HEK293T (cell line): ENCODE data around the gene PPP2R5C.

Experiments used
- CTCF ChIA-PET: fragments of 350-600 bp; formaldehyde crosslinking; extraction: SDS; loops from one replicate; lab custom pipeline; 2021; ENCODE audit warnings: antibody characterized with exemption, inconsistent platforms; lab: Yijun Ruan, JAX
- POLR2A ChIA-PET: fragments of 350-600 bp; formaldehyde crosslinking; extraction: SDS; loops from one replicate; lab custom pipeline; 2020; ENCODE audit warnings: antibody characterized with exemption, inconsistent platforms; lab: Yijun Ruan, JAX
- DNase-seq: peaks from one replicate; pipeline ENCODE4 v3.0.0; 2012; ENCODE audit warnings: mixed read lengths; ENCODE audit errors: extremely low spot score
- ARNT ChIP-seq: fragments of 450-650 bp; IDR thresholded peaks from 2 replicates; pipeline ENCODE4 v1.6.1; 2017; ENCODE audit warnings: mild to moderate bottlenecking
- BHLHE40 ChIP-seq: fragments of 450-650 bp; IDR thresholded peaks from 2 replicates; pipeline ENCODE4 v1.6.1; 2016; ENCODE audit warnings: mild to moderate bottlenecking, moderate library complexity, borderline replicate concordance
- CTBP1 ChIP-seq: fragments of 450-650 bp; IDR thresholded peaks from 2 replicates; pipeline ENCODE4 v1.6.1; 2016; ENCODE audit warnings: borderline replicate concordance
- ELF4 ChIP-seq: fragments of 450-650 bp; IDR thresholded peaks from 2 replicates; pipeline ENCODE4 v1.6.1; 2017; ENCODE audit warnings: antibody characterized with exemption
- FOXA1 ChIP-seq: fragments of 450-650 bp; IDR thresholded peaks from 2 replicates; pipeline ENCODE4 v1.6.1; 2016; ENCODE audit warnings: mild to moderate bottlenecking
- FOXK2 ChIP-seq: fragments of 450-650 bp; IDR thresholded peaks from 2 replicates; pipeline ENCODE4 v1.6.1; 2016; ENCODE audit warnings: mild to moderate bottlenecking
- FOXM1 ChIP-seq: fragments of 450-650 bp; IDR thresholded peaks from 2 replicates; pipeline ENCODE4 v1.6.1; 2017; ENCODE audit warnings: mild to moderate bottlenecking, borderline replicate concordance
- HDGF ChIP-seq: fragments of 450-650 bp; IDR thresholded peaks from 2 replicates; pipeline ENCODE4 v1.6.1; 2017; ENCODE audit warnings: antibody characterized with exemption, borderline replicate concordance
- L3MBTL2 ChIP-seq: fragments of 450-650 bp; conservative IDR thresholded peaks from 2 replicates; pipeline ENCODE4 v1.6.1; 2016; ENCODE audit warnings: mild to moderate bottlenecking
- LEF1 ChIP-seq: fragments of 450-650 bp; IDR thresholded peaks from 2 replicates; pipeline ENCODE4 v1.6.1; 2017; ENCODE audit warnings: mild to moderate bottlenecking, borderline replicate concordance
- NFRKB ChIP-seq: fragments of 450-650 bp; IDR thresholded peaks from 2 replicates; pipeline ENCODE4 v1.6.1; 2016; ENCODE audit warnings: mild to moderate bottlenecking, moderate library complexity
- PKNOX1 ChIP-seq: fragments of 450-650 bp; IDR thresholded peaks from 2 replicates; pipeline ENCODE4 v1.6.1; 2016
- SP1 ChIP-seq: fragments of 450-650 bp; IDR thresholded peaks from 2 replicates; pipeline ENCODE4 v1.6.1; 2017
- SUZ12 ChIP-seq: fragments of 450-650 bp; IDR thresholded peaks from 2 replicates; pipeline ENCODE4 v1.6.1; 2016; ENCODE audit warnings: mild to moderate bottlenecking
- TARDBP ChIP-seq: fragments of 450-650 bp; IDR thresholded peaks from 2 replicates; pipeline ENCODE4 v1.6.1; 2016
- ZNF384 ChIP-seq: fragments of 450-650 bp; IDR thresholded peaks from 2 replicates; pipeline ENCODE4 v1.6.1; 2016

The PPP2R5C gene

GRCh38 chr14:101859538-101859902 is 98.0 kb downstream of the PPP2R5C start:
- ChIA-PET POLR2A (no interaction called here), CTCF (interaction anchor here (0.7 kb wide), 1 partner anchor 74 kb away, joined by 7 read pairs; no protein-coding TSS in a partner anchor)
- no peak for DNase-seq
- TF ChIP-seq TARDBP (no peak), NFRKB (no peak), FOXK2 (no peak), BHLHE40 (no peak), PKNOX1 (no peak), FOXA1 (no peak), SUZ12 (no peak), FOXM1 (no peak), ELF4 (no peak), L3MBTL2 (no peak), CTBP1 (no peak), HDGF (no peak), ZNF384 (no peak), SP1 (no peak), LEF1 (no peak)

- ChIA-PET POLR2A (no interaction called here), CTCF (interaction anchor here (0.7 kb wide), 1 partner anchor 73 kb away, joined by 7 read pairs; no protein-coding TSS in a partner anchor)
- DNase-seq = no peak
- TF ChIP-seq LEF1 = no peak
- TF ChIP-seq SP1 = no peak
- no peak for TF ChIP-seq BHLHE40
- TF ChIP-seq SUZ12 = no peak
- TF ChIP-seq ELF4 = no peak
- TF ChIP-seq FOXK2 = no peak
- no peak for TF ChIP-seq ARNT
- no peak for TF ChIP-seq TARDBP
- no peak for TF ChIP-seq ZNF384
- TF ChIP-seq PKNOX1 = no peak
- TF ChIP-seq HDGF = no peak
- no peak for TF ChIP-seq CTBP1
- no peak for TF ChIP-seq L3MBTL2
- TF ChIP-seq NFRKB = no peak
These were observed 98.4 kb downstream of the PPP2R5C start for GRCh38 chr14:101859958-101860357.

- ChIA-PET CTCF (no interaction called here), POLR2A (no interaction called here)
These were observed 100.0 kb downstream of the PPP2R5C start for GRCh38 chr14:101861464-101861863.

GRCh38 chr14:101862177-101862576 is 100.7 kb downstream of the PPP2R5C start:
- CTCF ChIA-PET = no interaction called here
- TF ChIP-seq CTBP1 = no peak
- no peak for TF ChIP-seq ELF4
- no peak for TF ChIP-seq PKNOX1
- TF ChIP-seq L3MBTL2 = no peak
- no peak for TF ChIP-seq FOXM1
- no peak for TF ChIP-seq TARDBP
- TF ChIP-seq ARNT = no peak
- TF ChIP-seq LEF1 = no peak
- TF ChIP-seq FOXK2 = no peak
- no peak for TF ChIP-seq HDGF
- POLR2A ChIA-PET = no interaction called here
- no peak for DNase-seq

More at GRCh38 chr14:101861464-101861863, 100.0 kb downstream of the PPP2R5C start:
- DNase-seq = no peak
- TF ChIP-seq HDGF (no peak), SUZ12 (no peak), ARNT (no peak), SP1 (no peak)

- ChIA-PET CTCF (no interaction called here), POLR2A (no interaction called here)
- TF ChIP-seq LEF1 = no peak
- TF ChIP-seq HDGF = no peak
- no peak for TF ChIP-seq CTBP1
- TF ChIP-seq FOXM1 = no peak
- no peak for TF ChIP-seq ZNF384
- no peak for TF ChIP-seq PKNOX1
- no peak for TF ChIP-seq FOXA1
- no peak for TF ChIP-seq L3MBTL2
- DNase-seq = no peak
These were observed 101.2 kb downstream of the PPP2R5C start for GRCh38 chr14:101862711-101863110.

GRCh38 chr14:101865288-101865687 is 103.8 kb downstream of the PPP2R5C start:
- CTCF ChIA-PET = no interaction called here
- no peak for TF ChIP-seq FOXA1
- no peak for TF ChIP-seq L3MBTL2
- TF ChIP-seq PKNOX1 = no peak
- TF ChIP-seq TARDBP = no peak
- TF ChIP-seq SUZ12 = no peak
- TF ChIP-seq NFRKB = no peak
- no peak for TF ChIP-seq BHLHE40
- TF ChIP-seq FOXM1 = no peak
- no peak for TF ChIP-seq ARNT
- TF ChIP-seq FOXK2 = no peak
- TF ChIP-seq ZNF384 = no peak
- no peak for TF ChIP-seq LEF1
- TF ChIP-seq SP1 = no peak
- TF ChIP-seq CTBP1 = no peak
- no peak for TF ChIP-seq HDGF
- no peak for TF ChIP-seq ELF4
- no peak for DNase-seq

More at GRCh38 chr14:101865288-101865687, 103.8 kb downstream of the PPP2R5C start:
- POLR2A ChIA-PET = no interaction called here
